Type B pancreatic cell (in vitro differentiated cells): ENCODE results near the gene FAM184B. TPM values are rescaled to one million over a fixed set of nuclear protein-coding genes. Genes with fewer than 3 reads are reported as not detected.
"Not testable (repeated sequence)": the region's sequence is repeated elsewhere in the genome, so short reads cannot be mapped to it uniquely, and the experiment has no call there.

Experiments
- DNase-seq: peaks from one replicate; pipeline ENCODE4 v3.0.0; 2021; ENCODE audit warnings: mixed read lengths; ENCODE audit not compliant: unreplicated experiment; ENCODE audit errors: extremely low spot score
- H3K27ac Mint-ChIP-seq: 2 replicates; pipeline ENCODE4 v1.8.0; 2021; ENCODE audit warnings: mild to moderate bottlenecking, mixed read lengths
- H3K27me3 Mint-ChIP-seq: 2 replicates; pipeline ENCODE4 v1.8.0; 2021; ENCODE audit warnings: mixed read lengths
- H3K36me3 Mint-ChIP-seq: 2 replicates; pipeline ENCODE4 v1.8.0; 2021; ENCODE audit warnings: mixed read lengths
- H3K4me1 Mint-ChIP-seq: one replicate; pipeline ENCODE4 v1.8.0; 2021; ENCODE audit warnings: mixed read lengths; ENCODE audit not compliant: unreplicated experiment
- H3K4me3 Mint-ChIP-seq: 2 replicates; pipeline ENCODE4 v1.8.0; 2021; ENCODE audit warnings: mild to moderate bottlenecking, mixed read lengths
- H3K9me3 Mint-ChIP-seq: 2 replicates; pipeline ENCODE4 v1.8.0; 2021; ENCODE audit warnings: mixed read lengths
- total RNA-seq: library from RNA; stranded (reverse); gene quantifications from 2 replicates; pipeline ENCODE4 v1.2.1, GENCODE V29; 2021; ENCODE audit warnings: low replicate concordance
- TF ChIP-seq, protein P1 (sequence below): fragments of 200-600 bp; sonication (generic); conservative IDR thresholded peaks from 2 replicates; pipeline ENCODE4 v1.5.0; 2021; ENCODE audit warnings: antibody characterized with exemption, mild to moderate bottlenecking

Gene FAM184B
- total RNA-seq, 1 donor from 2014 or later, result 0.12 TPM

DNA sequence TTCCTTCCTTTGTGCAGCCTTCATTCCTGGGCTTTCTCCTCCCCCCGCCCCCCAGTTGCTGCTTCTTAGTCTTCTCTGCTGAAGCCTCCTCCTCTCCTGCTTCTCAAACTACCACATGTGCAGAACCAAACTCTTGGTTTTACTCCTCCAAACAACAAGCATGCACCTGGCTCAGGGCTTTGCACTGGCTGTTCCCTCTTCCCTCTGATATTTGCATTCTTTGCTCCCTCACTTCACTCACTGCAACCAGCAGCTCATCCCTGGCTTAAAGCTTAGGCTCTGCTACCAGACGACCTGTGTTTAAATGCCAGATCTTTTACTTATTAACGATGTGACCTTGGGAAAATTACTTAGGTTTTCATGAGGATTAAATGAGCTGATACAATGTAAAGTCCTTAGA, 115.6 kb downstream of the FAM184B start:
- TF ChIP-seq, protein P1, sequence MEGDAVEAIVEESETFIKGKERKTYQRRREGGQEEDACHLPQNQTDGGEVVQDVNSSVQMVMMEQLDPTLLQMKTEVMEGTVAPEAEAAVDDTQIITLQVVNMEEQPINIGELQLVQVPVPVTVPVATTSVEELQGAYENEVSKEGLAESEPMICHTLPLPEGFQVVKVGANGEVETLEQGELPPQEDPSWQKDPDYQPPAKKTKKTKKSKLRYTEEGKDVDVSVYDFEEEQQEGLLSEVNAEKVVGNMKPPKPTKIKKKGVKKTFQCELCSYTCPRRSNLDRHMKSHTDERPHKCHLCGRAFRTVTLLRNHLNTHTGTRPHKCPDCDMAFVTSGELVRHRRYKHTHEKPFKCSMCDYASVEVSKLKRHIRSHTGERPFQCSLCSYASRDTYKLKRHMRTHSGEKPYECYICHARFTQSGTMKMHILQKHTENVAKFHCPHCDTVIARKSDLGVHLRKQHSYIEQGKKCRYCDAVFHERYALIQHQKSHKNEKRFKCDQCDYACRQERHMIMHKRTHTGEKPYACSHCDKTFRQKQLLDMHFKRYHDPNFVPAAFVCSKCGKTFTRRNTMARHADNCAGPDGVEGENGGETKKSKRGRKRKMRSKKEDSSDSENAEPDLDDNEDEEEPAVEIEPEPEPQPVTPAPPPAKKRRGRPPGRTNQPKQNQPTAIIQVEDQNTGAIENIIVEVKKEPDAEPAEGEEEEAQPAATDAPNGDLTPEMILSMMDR, result no peak
- no peaks in the 10 kb centered on the region for H3K36me3 Mint-ChIP-seq
- no peaks in the 10 kb centered on the region for H3K9me3 Mint-ChIP-seq
- no peaks in the 10 kb centered on the region for H3K4me1 Mint-ChIP-seq
- no peak overlapping the region for H3K27ac Mint-ChIP-seq
- no peaks in the 10 kb centered on the region for H3K27me3 Mint-ChIP-seq
- H3K4me3 Mint-ChIP-seq, result no peak overlapping the region
- DNase-seq, result no peak

DNA sequence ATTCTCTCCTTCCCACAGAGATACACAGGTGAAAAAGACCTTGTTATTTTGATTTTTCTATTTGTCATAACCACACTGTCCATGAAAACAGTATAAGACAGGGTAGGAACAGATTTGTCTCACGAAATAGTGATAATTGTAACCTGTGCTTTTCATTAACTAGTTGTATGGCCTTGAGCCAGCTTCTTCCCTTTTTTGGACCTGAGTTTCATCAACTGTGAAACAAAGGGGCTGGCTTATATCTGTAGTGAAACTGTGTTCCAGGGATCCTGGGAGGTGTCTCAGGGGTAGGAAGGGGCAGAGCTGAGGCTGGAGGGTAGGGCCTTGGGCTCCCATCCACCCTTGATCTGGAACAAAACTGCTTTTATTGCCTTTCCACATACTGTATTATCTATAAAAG, 116.1 kb downstream of the FAM184B start:
- DNase-seq, result no peak
- TF ChIP-seq, protein P1, result no peak
- Mint-ChIP-seq H3K27me3 (no peaks in the 10 kb centered on the region), H3K4me3 (no peak overlapping the region), H3K4me1 (no peaks in the 10 kb centered on the region), H3K27ac (no peak overlapping the region), H3K36me3 (no peaks in the 10 kb centered on the region), H3K9me3 (no peaks in the 10 kb centered on the region)

DNA sequence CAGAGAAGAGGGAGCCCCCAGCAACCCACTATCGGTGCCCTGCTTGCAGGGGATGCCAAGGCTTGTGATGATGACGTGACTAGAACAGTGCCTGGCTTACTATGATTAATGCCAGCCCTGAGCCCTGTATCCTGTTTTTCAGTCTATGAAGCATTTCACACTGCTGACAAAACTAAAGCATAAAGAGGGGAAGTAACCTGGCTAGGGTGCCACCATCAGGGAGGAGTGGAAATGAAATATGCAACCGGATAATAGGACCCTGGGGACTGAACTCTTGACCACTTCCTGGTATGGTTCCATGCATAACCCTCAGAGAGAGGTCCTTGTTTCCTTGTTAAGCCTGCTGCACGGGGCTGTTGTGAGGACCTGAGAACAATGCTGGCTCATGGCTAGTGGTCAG, 116.7 kb downstream of the FAM184B start:
- TF ChIP-seq, protein P1, result no peak
- no peak overlapping the region for H3K27ac Mint-ChIP-seq

DNA sequence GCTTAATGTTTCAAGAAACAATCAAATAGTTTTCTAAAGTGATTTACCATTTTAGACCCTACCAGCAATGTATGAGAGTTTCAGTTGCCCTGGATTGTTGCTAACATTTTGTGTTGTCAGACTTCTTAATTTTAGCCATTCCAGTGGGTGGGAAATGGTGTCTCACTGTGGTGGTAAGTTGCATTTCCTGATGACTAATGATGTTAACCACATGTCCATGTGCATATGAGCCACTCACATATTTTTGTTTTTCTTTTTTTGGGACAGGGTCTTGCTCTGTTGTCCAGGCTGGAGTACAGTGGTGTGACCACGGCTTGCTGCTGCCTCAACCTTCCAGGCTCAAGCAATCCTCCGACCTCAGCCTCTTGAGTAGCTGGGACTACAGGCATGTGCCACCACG, 118.7 kb downstream of the FAM184B start:
- H3K27me3 Mint-ChIP-seq, result no peaks in the 10 kb centered on the region
- TF ChIP-seq, protein P1, result no peak
- no peak overlapping the region for H3K27ac Mint-ChIP-seq
- H3K4me3 Mint-ChIP-seq, result no peak overlapping the region
- no peak for DNase-seq
- no peaks in the 10 kb centered on the region for H3K36me3 Mint-ChIP-seq
- H3K9me3 Mint-ChIP-seq, result no peaks in the 10 kb centered on the region
- H3K4me1 Mint-ChIP-seq, result no peaks in the 10 kb centered on the region

More for the DNA sequence above, 116.7 kb downstream of the FAM184B start:
- H3K4me3 Mint-ChIP-seq, result no peak overlapping the region
- no peaks in the 10 kb centered on the region for H3K27me3 Mint-ChIP-seq
- H3K9me3 Mint-ChIP-seq, result no peaks in the 10 kb centered on the region
- no peaks in the 10 kb centered on the region for H3K36me3 Mint-ChIP-seq
- H3K4me1 Mint-ChIP-seq, result no peaks in the 10 kb centered on the region
- DNase-seq, result no peak

DNA sequence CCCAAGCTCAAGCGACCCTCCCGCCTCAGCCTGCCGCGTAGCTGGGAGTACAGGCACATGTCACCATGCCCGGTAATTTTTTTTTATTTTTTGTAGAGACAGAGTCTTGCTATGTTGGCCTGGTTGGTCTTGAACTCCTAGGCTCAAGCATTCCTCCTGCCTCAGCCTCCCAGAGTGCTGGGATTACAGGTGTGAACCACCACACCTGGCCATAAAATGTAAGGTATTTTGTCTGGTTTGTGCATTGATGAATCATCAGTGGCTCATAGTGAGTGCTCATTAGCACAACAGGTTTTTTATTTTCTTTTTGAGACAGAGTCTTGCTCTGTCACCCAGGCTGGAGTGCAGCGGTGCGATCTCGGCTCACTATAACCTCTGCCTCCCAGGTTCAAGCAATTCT, 122.2 kb downstream of the FAM184B start:
- H3K27ac Mint-ChIP-seq, H3K36me3 Mint-ChIP-seq, H3K9me3 Mint-ChIP-seq, H3K4me1 Mint-ChIP-seq, H3K4me3 Mint-ChIP-seq, H3K27me3 Mint-ChIP-seq, DNase-seq: not testable (repeated sequence)

DNA sequence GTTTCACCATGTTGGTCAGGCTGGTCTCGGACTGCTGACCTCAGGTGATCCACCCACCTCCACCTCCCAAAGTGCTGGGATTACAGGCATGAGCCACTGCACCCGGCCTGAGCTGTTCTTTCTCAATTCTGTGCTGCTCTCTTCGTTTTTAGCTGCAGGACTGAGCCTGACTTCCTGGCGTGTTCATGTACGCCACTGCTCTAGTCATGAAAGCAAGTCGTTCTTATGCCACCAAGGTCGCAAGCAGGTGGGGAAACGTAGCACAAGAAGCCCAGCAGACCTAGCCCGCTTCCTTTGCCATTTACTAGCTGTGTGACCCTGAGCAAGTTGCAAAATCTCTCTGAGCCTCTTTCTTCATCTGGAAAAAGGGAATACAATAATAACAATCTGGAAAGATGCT, 123.6 kb downstream of the FAM184B start:
- H3K4me3 Mint-ChIP-seq, result no peak overlapping the region

More for the DNA sequence above, 123.6 kb downstream of the FAM184B start:
- Mint-ChIP-seq H3K9me3 (no peaks in the 10 kb centered on the region), H3K27me3 (peaks cover 2% of the 10 kb centered on the region), H3K4me1 (no peaks in the 10 kb centered on the region), H3K27ac (no peak overlapping the region), H3K36me3 (no peaks in the 10 kb centered on the region)
- TF ChIP-seq, protein P1, result no peak
- no peak for DNase-seq
